ENCODE measurements around the gene TBC1D19. TPM values are rescaled to one million over a fixed set of nuclear protein-coding genes. Genes with fewer than 3 reads are reported as not detected.
A peak's percentile ranks its signal among the peaks of the same experiment; 100 is the strongest.

TBC1D19 gene
- total and polyA plus RNA-seq, 2 donors from 2014 or later = 10.8 to 19.1 TPM

DNA sequence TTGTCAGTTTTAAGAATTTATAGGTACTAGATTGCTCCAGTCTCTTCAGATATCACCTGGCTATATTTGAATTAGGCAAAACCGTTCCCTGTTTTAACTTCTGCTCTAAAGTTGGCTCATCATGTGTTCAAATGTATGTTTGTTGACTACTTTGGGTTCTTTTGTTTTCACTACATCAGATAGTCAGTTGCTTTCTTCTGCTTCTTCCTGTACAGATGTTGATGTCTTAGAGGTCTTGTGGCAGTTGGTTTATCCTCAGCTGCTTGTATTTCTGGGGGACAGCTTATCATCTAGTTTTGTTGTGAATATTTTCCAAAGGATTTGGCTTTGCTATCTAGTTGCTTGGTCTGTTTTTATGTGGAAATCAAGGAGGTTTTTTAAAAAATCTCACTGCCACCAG, 28.0 kb downstream of the TBC1D19 start:
- Histone ChIP-seq H3K27me3 (ENCODE audit: control insufficient read depth, insufficient read depth, low read length) (no peaks in the 10 kb centered on the region), H3K27ac (ENCODE audit: low read depth in 2 of 2, low read length in 2 of 2) (no peak overlapping the region), H3K9me3 (ENCODE audit: control insufficient read depth in 2 of 3, insufficient read depth in 1 of 3, low read length in 3 of 3) (no peaks in the 10 kb centered on the region), H3K9ac (ENCODE audit: low read length in 3 of 3) (no peak overlapping the region), H3K36me3 (ENCODE audit: control insufficient read depth in 2 of 3, insufficient read depth in 3 of 3, low read length in 3 of 3) (no peaks in the 10 kb centered on the region), H3K4me3 (ENCODE audit: low read length in 3 of 3) (no peak overlapping the region), H3K4me1 (ENCODE audit: control insufficient read depth in 2 of 3, insufficient read depth in 2 of 3, low read depth in 1 of 3, low read length in 3 of 3) (no peaks in the 10 kb centered on the region)
- DNase-seq = no peak
- intact Hi-C loops (cut with DNase I) = no loop called here
- TF ChIP-seq, protein P1, sequence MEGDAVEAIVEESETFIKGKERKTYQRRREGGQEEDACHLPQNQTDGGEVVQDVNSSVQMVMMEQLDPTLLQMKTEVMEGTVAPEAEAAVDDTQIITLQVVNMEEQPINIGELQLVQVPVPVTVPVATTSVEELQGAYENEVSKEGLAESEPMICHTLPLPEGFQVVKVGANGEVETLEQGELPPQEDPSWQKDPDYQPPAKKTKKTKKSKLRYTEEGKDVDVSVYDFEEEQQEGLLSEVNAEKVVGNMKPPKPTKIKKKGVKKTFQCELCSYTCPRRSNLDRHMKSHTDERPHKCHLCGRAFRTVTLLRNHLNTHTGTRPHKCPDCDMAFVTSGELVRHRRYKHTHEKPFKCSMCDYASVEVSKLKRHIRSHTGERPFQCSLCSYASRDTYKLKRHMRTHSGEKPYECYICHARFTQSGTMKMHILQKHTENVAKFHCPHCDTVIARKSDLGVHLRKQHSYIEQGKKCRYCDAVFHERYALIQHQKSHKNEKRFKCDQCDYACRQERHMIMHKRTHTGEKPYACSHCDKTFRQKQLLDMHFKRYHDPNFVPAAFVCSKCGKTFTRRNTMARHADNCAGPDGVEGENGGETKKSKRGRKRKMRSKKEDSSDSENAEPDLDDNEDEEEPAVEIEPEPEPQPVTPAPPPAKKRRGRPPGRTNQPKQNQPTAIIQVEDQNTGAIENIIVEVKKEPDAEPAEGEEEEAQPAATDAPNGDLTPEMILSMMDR (IDR thresholded peaks at IDR 0.05; ENCODE audit: borderline replicate concordance, extremely low read depth, insufficient read depth) = no peak
- no peak for FAIRE-seq

DNA sequence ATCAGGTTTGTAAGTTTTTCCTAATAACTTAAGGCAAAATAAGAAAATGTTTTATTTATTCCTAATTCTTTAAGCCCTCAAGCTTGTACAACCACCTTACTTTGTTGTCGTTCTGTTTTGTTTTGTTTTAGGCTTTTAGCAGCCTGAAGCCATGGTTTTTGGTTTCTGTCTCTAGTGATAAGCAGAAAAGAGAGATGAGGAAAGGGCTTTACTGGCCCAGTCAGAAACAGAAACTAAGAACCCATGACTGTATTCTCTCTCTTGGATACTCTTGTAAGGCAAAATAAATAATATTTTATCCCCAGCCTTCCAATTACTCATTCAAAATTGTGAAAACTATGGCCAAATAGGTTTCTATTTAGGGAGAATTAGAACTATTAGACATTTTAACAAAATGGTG, 29.4 kb downstream of the TBC1D19 start:
- H3K9me3 ChIP-seq (ENCODE audit: control insufficient read depth in 2 of 3, insufficient read depth in 1 of 3, low read length in 3 of 3) = no peaks in the 10 kb centered on the region
- no peak overlapping the region for H3K4me3 ChIP-seq (ENCODE audit: low read length in 3 of 3)
- DNase-seq = no peak
- peak; percentile 3 for FAIRE-seq
- no peak overlapping the region for H3K9ac ChIP-seq (ENCODE audit: low read length in 3 of 3)
- H3K27ac ChIP-seq (ENCODE audit: low read depth in 2 of 2, low read length in 2 of 2) = no peak overlapping the region
- intact Hi-C loops (cut with DNase I) = no loop called here
- H3K36me3 ChIP-seq (ENCODE audit: control insufficient read depth in 2 of 3, insufficient read depth in 3 of 3, low read length in 3 of 3) = peaks cover 0 to 2% (median 0%) of the 10 kb centered on the region in 3 donors
- TF ChIP-seq, protein P1 (IDR thresholded peaks at IDR 0.05; ENCODE audit: borderline replicate concordance, extremely low read depth, insufficient read depth) = no peak
- H3K27me3 ChIP-seq (ENCODE audit: control insufficient read depth, insufficient read depth, low read length) = no peaks in the 10 kb centered on the region
- no peaks in the 10 kb centered on the region for H3K4me1 ChIP-seq (ENCODE audit: control insufficient read depth in 2 of 3, insufficient read depth in 2 of 3, low read depth in 1 of 3, low read length in 3 of 3)

DNA sequence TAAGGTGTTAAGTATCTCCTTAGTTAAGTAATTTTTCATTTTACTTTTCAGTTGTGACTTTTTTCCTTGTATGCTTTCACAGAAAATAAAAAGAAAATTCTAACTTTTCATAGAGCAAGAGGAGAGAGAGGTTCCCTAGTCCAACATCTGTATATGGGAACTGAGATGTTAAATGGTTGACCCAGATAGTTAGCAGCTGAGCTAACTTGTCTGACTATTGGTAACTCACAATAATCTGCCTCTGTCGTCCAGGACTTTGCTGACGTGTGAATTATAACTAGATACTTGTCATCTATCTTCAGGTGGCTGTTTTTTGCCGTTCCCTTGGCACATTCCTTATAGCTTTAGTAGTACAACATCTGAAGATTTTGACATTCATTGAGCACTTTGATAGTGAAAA, 29.9 kb downstream of the TBC1D19 start:
- Histone ChIP-seq H3K27ac (ENCODE audit: low read depth in 2 of 2, low read length in 2 of 2) (no peak overlapping the region), H3K9me3 (ENCODE audit: control insufficient read depth in 2 of 3, insufficient read depth in 1 of 3, low read length in 3 of 3) (no peaks in the 10 kb centered on the region), H3K4me1 (ENCODE audit: control insufficient read depth in 2 of 3, insufficient read depth in 2 of 3, low read depth in 1 of 3, low read length in 3 of 3) (no peaks in the 10 kb centered on the region), H3K27me3 (ENCODE audit: control insufficient read depth, insufficient read depth, low read length) (no peaks in the 10 kb centered on the region), H3K36me3 (ENCODE audit: control insufficient read depth in 2 of 3, insufficient read depth in 3 of 3, low read length in 3 of 3) (peaks cover 0 to 2% (median 0%) of the 10 kb centered on the region in 3 donors), H3K4me3 (ENCODE audit: low read length in 3 of 3) (no peak overlapping the region), H3K9ac (ENCODE audit: low read length in 3 of 3) (no peak overlapping the region)
- DNase-seq (no peak), FAIRE-seq (no peak)
- TF ChIP-seq, protein P1 (IDR thresholded peaks at IDR 0.05; ENCODE audit: borderline replicate concordance, extremely low read depth, insufficient read depth) = no peak
- intact Hi-C loops (cut with DNase I) = no loop called here

DNA sequence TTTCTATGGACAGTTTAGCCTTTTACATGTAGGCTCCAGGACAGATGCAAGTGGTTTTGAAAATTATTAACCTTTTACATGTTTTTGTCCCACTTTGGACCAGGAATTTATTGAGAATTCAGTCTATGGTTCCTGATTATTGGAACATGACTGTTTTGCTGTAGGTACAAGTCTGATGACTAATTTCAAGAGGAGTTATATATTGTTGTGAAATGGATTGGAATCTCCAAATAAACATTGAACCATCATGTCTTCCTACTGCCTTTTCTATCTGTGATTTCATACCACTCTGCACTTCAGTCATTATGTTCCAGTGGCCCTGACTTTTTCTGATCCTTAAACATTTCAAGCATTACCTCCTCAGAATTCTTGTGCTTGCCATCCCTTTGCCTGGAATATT, 35.9 kb downstream of the TBC1D19 start:
- TF ChIP-seq, protein P1 (IDR thresholded peaks at IDR 0.05; ENCODE audit: borderline replicate concordance, extremely low read depth, insufficient read depth) = no peak
- no peak overlapping the region for H3K4me3 ChIP-seq (ENCODE audit: low read length in 3 of 3)
- H3K9ac ChIP-seq (ENCODE audit: low read length in 3 of 3) = no peak overlapping the region
- no peaks in the 10 kb centered on the region for H3K4me1 ChIP-seq (ENCODE audit: control insufficient read depth in 2 of 3, insufficient read depth in 2 of 3, low read depth in 1 of 3, low read length in 3 of 3)
- DNase-seq (no peak), FAIRE-seq (no peak)
- no peaks in the 10 kb centered on the region for H3K9me3 ChIP-seq (ENCODE audit: control insufficient read depth in 2 of 3, insufficient read depth in 1 of 3, low read length in 3 of 3)
- no peak overlapping the region for H3K27ac ChIP-seq (ENCODE audit: low read depth in 2 of 2, low read length in 2 of 2)
- intact Hi-C loops (cut with DNase I) = no loop called here
- no peaks in the 10 kb centered on the region for H3K27me3 ChIP-seq (ENCODE audit: control insufficient read depth, insufficient read depth, low read length)
- peaks cover 0 to 10% (median 2%) of the 10 kb centered on the region in 3 donors for H3K36me3 ChIP-seq (ENCODE audit: control insufficient read depth in 2 of 3, insufficient read depth in 3 of 3, low read length in 3 of 3)
